Panc1 (cell line): Measurements from ENCODE around the gene AK4. TPM values are rescaled to one million over a fixed set of nuclear protein-coding genes. Genes with fewer than 3 reads are reported as not detected.

Source experiments
- ATAC-seq: fragments of 200-7000 bp; cut with Tn5 transposase; 2 replicates; pipeline ENCODE4 v1.9.1; 2020; ENCODE audit warnings: mild to moderate bottlenecking, moderate library complexity
- BruUV-seq: library from RNA; stranded (reverse); fragments of 400-500 nt; replicated peaks from 2 replicates; lab custom pipeline; 2021; lab: Mats Ljungman, UMichigan
- CTCF ChIA-PET: fragments of 300-600 bp; sonication (Branson Sonifier 250); formaldehyde crosslinking; loops from one replicate; lab custom pipeline; 2022; ENCODE audit warnings: antibody characterized with exemption; lab: Charles Lee
- POLR2A ChIA-PET: fragments of 300-600 bp; sonication (Branson Sonifier 250); formaldehyde crosslinking; loops from one replicate; lab custom pipeline; 2022; ENCODE audit warnings: antibody characterized with exemption; lab: Charles Lee
- DNase-seq: peaks from one replicate; pipeline ENCODE4 v3.0.0-alpha.2; 2010; ENCODE audit warnings: low read depth, low spot score
- H3K27ac ChIP-seq: 2 replicates; pipeline ENCODE4 v1.5.1; 2011; ENCODE audit warnings: mild to moderate bottlenecking, low read length, inconsistent platforms
- H3K27me3 ChIP-seq: fragments of 200-500 bp; sonication (Bioruptor generic); 2 replicates; pipeline ENCODE4 v1.6.0; 2014; ENCODE audit warnings: low read length, inconsistent platforms; ENCODE audit not compliant: control insufficient read depth, insufficient read depth
- H3K36me3 ChIP-seq: fragments of 200-500 bp; sonication (Bioruptor generic); 2 replicates; pipeline ENCODE4 v1.5.1; 2014; ENCODE audit warnings: inconsistent platforms, mild to moderate bottlenecking, low read length, moderate library complexity; ENCODE audit not compliant: control insufficient read depth, insufficient read depth
- H3K4me1 ChIP-seq: 2 replicates; pipeline ENCODE4 v1.5.1; 2011; ENCODE audit warnings: inconsistent platforms, mild to moderate bottlenecking, low read length, moderate library complexity; ENCODE audit not compliant: control insufficient read depth, insufficient read depth
- H3K4me3 ChIP-seq, 2 experiments: 2 replicates each; pipeline ENCODE4 v1.5.1; 2011 to 2012; ENCODE audit warnings: low read depth in 2 of 2, low read length in 2 of 2, mild to moderate bottlenecking in 2 of 2, inconsistent platforms in 1 of 2, moderate library complexity in 1 of 2
- H3K9me3 ChIP-seq: fragments of 200-500 bp; sonication (Bioruptor generic); 2 replicates; pipeline ENCODE4 v1.5.1; 2014; ENCODE audit warnings: low read depth, mild to moderate bottlenecking, inconsistent platforms, low read length, moderate library complexity; ENCODE audit not compliant: control insufficient read depth, insufficient read depth
- POLR2AphosphoS5 ChIP-seq: IDR thresholded peaks from 2 replicates; pipeline ENCODE4 v1.6.1; 2012; ENCODE audit warnings: mild to moderate bottlenecking, low read depth, low read length, moderate library complexity
- SIN3A ChIP-seq: IDR thresholded peaks from 2 replicates; pipeline ENCODE4 v1.6.1; 2012; ENCODE audit warnings: low read depth, mild to moderate bottlenecking, low read length, moderate library complexity, borderline replicate concordance; ENCODE audit not compliant: insufficient read depth
- TCF7L2 ChIP-seq: IDR thresholded peaks from 2 replicates; pipeline ENCODE4 v1.6.1; 2011; ENCODE audit warnings: mild to moderate bottlenecking, low read depth, low read length, inconsistent platforms
- in situ Hi-C: cut with HindIII; loops from 2 replicates; pipeline ENCODE4 v1.10.0; 2016; ENCODE audit warnings: low sequenced_read_pairs, low pct_unique_long_range_greater_than_20kb
- intact Hi-C: fragments of 100-400 bp; cut with micrococcal nuclease; formaldehyde crosslinking; loops from one replicate; pipeline ENCODE4 v1.10.0; 2022; ENCODE audit not compliant: unreplicated experiment
- total RNA-seq: library from RNA; stranded (reverse); gene quantifications from one replicate; pipeline ENCODE4 v1.2.1, GENCODE V29; 2021; ENCODE audit not compliant: unreplicated experiment
- TF ChIP-seq, protein P1 (sequence below): fragments of 450-650 bp; IDR thresholded peaks from 2 replicates; pipeline ENCODE4 v1.5.1; 2017; ENCODE audit warnings: mild to moderate bottlenecking
- TF ChIP-seq, protein P2 (sequence below), 2 experiments: IDR thresholded peaks; 2 replicates each; pipeline ENCODE4 v1.6.1; 2011 to 2012; ENCODE audit warnings: low read depth in 2 of 2, control low read depth in 1 of 2, low read length in 1 of 2, mild to moderate bottlenecking in 1 of 2, moderate library complexity in 1 of 2; ENCODE audit not compliant: insufficient read depth in 1 of 2

AK4 gene
- total RNA-seq, 1 experiment from 2014 or later, result 26.8 TPM

DNA sequence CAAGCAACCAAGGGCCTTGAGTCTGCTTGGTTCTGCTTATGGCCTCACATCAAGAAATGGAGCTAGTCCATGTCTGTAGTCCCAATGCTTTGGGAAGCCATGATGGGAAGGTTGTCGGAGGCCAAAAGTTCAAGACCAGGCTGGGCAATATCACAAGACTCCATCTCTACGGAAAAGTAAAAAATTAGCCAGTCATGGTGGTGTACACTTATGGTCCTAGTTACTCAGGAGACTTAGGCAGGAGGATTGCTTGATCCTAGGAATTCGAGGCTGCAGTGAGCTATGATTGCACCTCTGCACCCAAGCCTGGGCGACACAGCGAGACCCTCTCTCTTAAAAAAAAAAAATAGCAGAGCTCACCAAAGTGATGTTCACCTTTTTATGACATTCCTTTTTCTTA is 81.2 kb downstream of the AK4 start:
- BruUV-seq, result no TSS peak
- CTCF ChIA-PET, result interaction anchor here (0.6 kb wide), 1 partner anchor 260 kb away, joined by 4 read pairs; no protein-coding TSS in a partner anchor
- H3K27me3 ChIP-seq, result no peaks in the 10 kb centered on the region

DNA sequence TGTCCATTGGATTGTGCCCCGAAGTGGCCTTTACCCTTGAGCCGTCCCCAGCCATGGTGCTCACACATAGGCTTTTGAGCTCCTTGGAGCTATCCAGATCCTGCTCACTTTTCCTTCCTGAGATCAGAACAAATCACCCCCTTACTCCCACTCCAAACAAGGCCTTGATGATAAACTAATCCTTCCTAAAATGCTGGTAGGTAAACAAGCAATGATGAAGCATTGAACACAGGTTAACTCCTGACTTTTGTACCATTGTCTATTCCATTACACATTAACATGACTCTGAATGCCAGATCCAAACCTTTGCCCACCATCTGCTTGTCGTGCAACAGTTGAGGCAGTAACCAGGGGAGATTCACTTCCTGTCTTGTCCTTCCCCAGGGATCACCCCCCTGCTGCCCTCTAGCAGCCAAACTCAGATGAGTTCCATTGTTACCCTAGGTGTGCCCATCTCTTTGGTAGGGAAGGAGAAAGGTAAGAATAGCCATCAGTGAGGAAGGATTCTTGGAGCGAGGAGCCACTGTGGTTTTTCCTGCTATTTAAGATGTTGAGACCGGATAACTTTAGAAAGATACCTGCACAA is 81.8 kb downstream of the AK4 start:
- intact Hi-C loops (loop anchor here (10.0 kb wide), 1 partner anchor 195 kb away; the partner anchor contains the start of genes LEPR and LEPROT), in situ Hi-C loops (no loop called here)
- BruUV-seq, result no TSS peak
- Histone ChIP-seq H3K4me1 (no peaks in the 10 kb centered on the region), H3K4me3 (no peak overlapping the region), H3K27ac (no peak overlapping the region), H3K36me3 (no peaks in the 10 kb centered on the region), H3K9me3 (no peaks in the 10 kb centered on the region), H3K27me3 (no peaks in the 10 kb centered on the region)
- DNase-seq, result no peak
- no peak for ATAC-seq
- POLR2A ChIA-PET, result interaction anchor here (0.5 to 0.6 kb wide), 2 partner anchors 190 to 381 kb away, joined by 3 to 7 read pairs; no protein-coding TSS in a partner anchor
- CTCF ChIA-PET, result interaction anchor here (0.6 kb wide), 1 partner anchor 260 kb away, joined by 4 read pairs; no protein-coding TSS in a partner anchor
- TF ChIP-seq TCF7L2 (no peak), POLR2AphosphoS5 (no peak), SIN3A (no peak)
- TF ChIP-seq, protein P1, sequence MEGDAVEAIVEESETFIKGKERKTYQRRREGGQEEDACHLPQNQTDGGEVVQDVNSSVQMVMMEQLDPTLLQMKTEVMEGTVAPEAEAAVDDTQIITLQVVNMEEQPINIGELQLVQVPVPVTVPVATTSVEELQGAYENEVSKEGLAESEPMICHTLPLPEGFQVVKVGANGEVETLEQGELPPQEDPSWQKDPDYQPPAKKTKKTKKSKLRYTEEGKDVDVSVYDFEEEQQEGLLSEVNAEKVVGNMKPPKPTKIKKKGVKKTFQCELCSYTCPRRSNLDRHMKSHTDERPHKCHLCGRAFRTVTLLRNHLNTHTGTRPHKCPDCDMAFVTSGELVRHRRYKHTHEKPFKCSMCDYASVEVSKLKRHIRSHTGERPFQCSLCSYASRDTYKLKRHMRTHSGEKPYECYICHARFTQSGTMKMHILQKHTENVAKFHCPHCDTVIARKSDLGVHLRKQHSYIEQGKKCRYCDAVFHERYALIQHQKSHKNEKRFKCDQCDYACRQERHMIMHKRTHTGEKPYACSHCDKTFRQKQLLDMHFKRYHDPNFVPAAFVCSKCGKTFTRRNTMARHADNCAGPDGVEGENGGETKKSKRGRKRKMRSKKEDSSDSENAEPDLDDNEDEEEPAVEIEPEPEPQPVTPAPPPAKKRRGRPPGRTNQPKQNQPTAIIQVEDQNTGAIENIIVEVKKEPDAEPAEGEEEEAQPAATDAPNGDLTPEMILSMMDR, result no peak
- TF ChIP-seq, protein P2, sequence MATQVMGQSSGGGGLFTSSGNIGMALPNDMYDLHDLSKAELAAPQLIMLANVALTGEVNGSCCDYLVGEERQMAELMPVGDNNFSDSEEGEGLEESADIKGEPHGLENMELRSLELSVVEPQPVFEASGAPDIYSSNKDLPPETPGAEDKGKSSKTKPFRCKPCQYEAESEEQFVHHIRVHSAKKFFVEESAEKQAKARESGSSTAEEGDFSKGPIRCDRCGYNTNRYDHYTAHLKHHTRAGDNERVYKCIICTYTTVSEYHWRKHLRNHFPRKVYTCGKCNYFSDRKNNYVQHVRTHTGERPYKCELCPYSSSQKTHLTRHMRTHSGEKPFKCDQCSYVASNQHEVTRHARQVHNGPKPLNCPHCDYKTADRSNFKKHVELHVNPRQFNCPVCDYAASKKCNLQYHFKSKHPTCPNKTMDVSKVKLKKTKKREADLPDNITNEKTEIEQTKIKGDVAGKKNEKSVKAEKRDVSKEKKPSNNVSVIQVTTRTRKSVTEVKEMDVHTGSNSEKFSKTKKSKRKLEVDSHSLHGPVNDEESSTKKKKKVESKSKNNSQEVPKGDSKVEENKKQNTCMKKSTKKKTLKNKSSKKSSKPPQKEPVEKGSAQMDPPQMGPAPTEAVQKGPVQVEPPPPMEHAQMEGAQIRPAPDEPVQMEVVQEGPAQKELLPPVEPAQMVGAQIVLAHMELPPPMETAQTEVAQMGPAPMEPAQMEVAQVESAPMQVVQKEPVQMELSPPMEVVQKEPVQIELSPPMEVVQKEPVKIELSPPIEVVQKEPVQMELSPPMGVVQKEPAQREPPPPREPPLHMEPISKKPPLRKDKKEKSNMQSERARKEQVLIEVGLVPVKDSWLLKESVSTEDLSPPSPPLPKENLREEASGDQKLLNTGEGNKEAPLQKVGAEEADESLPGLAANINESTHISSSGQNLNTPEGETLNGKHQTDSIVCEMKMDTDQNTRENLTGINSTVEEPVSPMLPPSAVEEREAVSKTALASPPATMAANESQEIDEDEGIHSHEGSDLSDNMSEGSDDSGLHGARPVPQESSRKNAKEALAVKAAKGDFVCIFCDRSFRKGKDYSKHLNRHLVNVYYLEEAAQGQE (IDR thresholded peaks at IDR 0.05; ENCODE audit: insufficient read depth in 1 of 2, low read depth in 2 of 2, low read length in 1 of 2), result no peak

More for the DNA sequence above, 81.2 kb downstream of the AK4 start:
- no peak for DNase-seq
- Histone ChIP-seq H3K9me3 (no peaks in the 10 kb centered on the region), H3K36me3 (no peaks in the 10 kb centered on the region), H3K4me3 (no peak overlapping the region), H3K4me1 (no peaks in the 10 kb centered on the region), H3K27ac (no peak overlapping the region)
- intact Hi-C loops, result no loop called here
- POLR2A ChIA-PET, result no interaction called here
- ATAC-seq, result no peak
- TF ChIP-seq SIN3A (no peak), POLR2AphosphoS5 (no peak), TCF7L2 (no peak)
- TF ChIP-seq, protein P1, result no peak
- TF ChIP-seq, protein P2 (IDR thresholded peaks at IDR 0.05; ENCODE audit: insufficient read depth in 1 of 2, low read depth in 2 of 2, low read length in 1 of 2), result no peak
- in situ Hi-C loops, result no loop called here
